HUES48 (cell line): ENCODE data around the gene KIF9.
"Not testable (repeated sequence)": the region's sequence is repeated elsewhere in the genome, so short reads cannot be mapped to it uniquely, and the experiment has no call there.

Source experiments
- H3K27ac ChIP-seq: one replicate; pipeline ENCODE4 v1.7.0; 2013; ENCODE audit warnings: low read depth, low read length, inconsistent platforms
- H3K27me3 ChIP-seq: 2 replicates; pipeline ENCODE4 v1.6.1; 2013; ENCODE audit warnings: mild to moderate bottlenecking, low read length; ENCODE audit not compliant: control insufficient read depth, insufficient read depth
- H3K36me3 ChIP-seq: 2 replicates; pipeline ENCODE4 v1.6.1; 2013; ENCODE audit warnings: low read length; ENCODE audit not compliant: control insufficient read depth, insufficient read depth
- H3K4me1 ChIP-seq: 2 replicates; pipeline ENCODE4 v1.6.1; 2013; ENCODE audit warnings: mild to moderate bottlenecking, low read length; ENCODE audit not compliant: control insufficient read depth, insufficient read depth
- H3K4me3 ChIP-seq: 2 replicates; pipeline ENCODE4 v1.5.1; 2013; ENCODE audit warnings: mild to moderate bottlenecking, low read depth, low read length
- H3K9ac ChIP-seq: 2 replicates; pipeline ENCODE4 v1.6.1; 2013; ENCODE audit warnings: mild to moderate bottlenecking, low read depth, low read length, moderate library complexity
- H3K9me3 ChIP-seq: 2 replicates; pipeline ENCODE4 v1.6.1; 2013; ENCODE audit warnings: low read length; ENCODE audit not compliant: control insufficient read depth, insufficient read depth

The KIF9 gene

DNA sequence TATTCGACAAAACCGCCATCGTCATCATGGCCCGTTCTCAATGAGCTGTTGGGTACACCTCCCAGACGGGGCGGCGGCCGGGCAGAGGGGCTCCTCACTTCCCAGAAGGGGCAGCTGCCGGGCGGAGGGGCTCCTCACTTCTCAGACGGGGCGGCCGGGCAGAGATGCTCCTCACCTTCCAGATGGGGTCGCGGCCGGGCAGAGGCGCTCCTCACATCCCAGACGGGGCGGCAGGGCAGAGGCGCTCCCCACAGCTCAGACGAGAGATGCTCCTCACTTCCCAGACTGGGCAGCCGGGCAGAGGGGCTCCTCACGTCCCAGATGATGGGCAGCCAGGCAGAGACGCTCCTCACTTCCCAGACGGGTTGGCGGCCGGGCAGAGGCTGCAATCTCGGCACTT lies 26.6 kb upstream of the KIF9 start:
- not testable (repeated sequence) for H3K4me1 ChIP-seq, H3K4me3 ChIP-seq, H3K9me3 ChIP-seq, H3K27me3 ChIP-seq, H3K36me3 ChIP-seq, H3K27ac ChIP-seq, H3K9ac ChIP-seq

DNA sequence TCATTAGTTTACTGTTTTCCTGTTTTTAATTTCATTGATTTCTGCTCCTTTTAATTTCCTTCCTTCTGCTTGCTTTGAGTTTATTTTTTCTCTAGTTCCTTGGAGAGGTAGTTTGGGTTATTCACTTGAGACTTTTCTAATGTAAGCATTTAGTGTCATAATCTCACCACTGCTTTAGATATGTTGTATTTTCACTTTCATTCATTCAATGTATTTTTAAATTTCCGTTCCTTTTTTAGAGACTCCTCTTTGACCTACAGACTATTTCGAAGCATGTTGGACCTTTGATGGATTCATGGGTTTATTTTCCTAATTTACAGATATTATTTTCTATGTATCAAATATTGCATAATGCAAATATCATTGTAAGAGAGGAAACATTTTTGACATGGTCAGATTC lies 23.4 kb upstream of the KIF9 start:
- no peaks in the 10 kb centered on the region for H3K9me3 ChIP-seq
- H3K4me3 ChIP-seq = no peak overlapping the region
- 0 out of 2 replicates have a peak, but pooled peaks cover 5% of the 10 kb centered on the region for H3K4me1 ChIP-seq
- H3K9ac ChIP-seq = no peak overlapping the region
- H3K27ac ChIP-seq = no peak overlapping the region
- no peaks in the 10 kb centered on the region for H3K27me3 ChIP-seq
- peaks cover 20% of the 10 kb centered on the region for H3K36me3 ChIP-seq

DNA sequence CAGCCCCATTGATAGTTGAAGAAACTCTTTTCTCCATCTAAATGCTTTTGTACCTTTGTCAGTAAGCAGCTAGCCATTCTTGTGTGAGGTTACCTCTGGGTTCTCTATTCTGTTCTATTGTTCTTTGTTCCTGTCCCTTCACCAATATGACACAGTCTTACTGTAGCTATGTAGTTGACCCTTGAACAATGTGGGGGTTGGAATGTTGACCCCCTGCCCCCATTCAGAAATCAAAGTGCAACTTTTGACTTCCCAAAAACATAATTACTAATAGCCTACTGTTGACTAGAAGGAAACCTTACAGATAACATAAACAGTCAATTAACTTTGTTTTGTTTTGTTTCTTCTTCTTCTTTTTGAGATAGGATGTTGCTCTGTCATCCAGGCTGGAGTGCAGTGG lies 18.9 kb upstream of the KIF9 start:
- 0 out of 2 replicates have a peak, but pooled peaks cover 5% of the 10 kb centered on the region for H3K4me1 ChIP-seq
- H3K9ac ChIP-seq = no peak overlapping the region
- no peaks in the 10 kb centered on the region for H3K27me3 ChIP-seq
- no peaks in the 10 kb centered on the region for H3K9me3 ChIP-seq
- no peak overlapping the region for H3K27ac ChIP-seq
- peaks cover 27% of the 10 kb centered on the region for H3K36me3 ChIP-seq
- no peak overlapping the region for H3K4me3 ChIP-seq

DNA sequence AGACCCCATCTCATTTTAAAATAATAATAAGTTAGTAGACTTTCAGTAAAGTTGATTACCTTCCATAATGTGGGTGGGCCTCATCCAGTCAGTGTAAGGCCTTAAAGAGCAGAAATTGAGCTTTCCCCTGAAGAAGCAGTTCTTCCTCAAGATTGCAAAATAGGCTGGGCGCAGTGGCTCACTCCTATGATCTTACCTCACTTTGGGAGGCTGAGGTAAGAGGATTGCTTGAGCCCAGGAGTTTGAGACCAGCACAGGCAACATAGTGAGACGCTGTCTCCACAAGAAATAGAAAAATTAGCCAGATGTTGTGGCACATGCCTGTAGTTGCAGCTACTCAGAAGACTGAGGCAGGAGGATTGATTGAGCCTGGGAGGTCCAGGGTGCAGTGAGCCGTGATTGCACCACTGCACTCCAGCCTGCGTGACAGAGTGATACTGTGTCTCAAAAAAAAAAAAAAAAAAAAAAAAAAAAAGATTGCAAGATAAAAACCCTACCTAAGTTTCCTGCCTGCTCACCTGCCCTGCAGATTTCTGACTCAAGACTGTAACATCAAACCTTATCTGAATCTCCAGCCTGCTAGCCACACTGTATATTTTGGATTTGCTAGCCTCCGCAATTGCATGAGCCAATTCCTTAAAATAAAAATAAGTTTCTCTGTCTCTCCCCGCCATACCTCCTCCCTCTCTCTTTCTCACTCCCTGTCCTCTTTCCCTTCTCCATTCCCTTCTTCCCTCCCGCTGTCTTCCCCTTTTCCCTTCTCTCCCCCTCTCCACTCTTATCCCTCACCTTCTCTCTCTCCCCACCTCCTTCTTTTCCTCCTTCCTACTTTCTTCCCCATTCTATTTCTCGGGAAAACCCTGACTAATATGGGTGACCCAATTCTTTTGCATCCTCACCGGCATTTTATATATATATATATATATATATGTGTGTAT lies 17.1 kb upstream of the KIF9 start:
- no peaks in the 10 kb centered on the region for H3K9me3 ChIP-seq
- H3K9ac ChIP-seq = no peak overlapping the region
- no peaks in the 10 kb centered on the region for H3K27me3 ChIP-seq
- H3K4me3 ChIP-seq = no peak overlapping the region
- H3K36me3 ChIP-seq = peaks cover 27% of the 10 kb centered on the region
- H3K4me1 ChIP-seq = 0 out of 2 replicates have a peak, but pooled peaks cover 5% of the 10 kb centered on the region
- no peak overlapping the region for H3K27ac ChIP-seq

DNA sequence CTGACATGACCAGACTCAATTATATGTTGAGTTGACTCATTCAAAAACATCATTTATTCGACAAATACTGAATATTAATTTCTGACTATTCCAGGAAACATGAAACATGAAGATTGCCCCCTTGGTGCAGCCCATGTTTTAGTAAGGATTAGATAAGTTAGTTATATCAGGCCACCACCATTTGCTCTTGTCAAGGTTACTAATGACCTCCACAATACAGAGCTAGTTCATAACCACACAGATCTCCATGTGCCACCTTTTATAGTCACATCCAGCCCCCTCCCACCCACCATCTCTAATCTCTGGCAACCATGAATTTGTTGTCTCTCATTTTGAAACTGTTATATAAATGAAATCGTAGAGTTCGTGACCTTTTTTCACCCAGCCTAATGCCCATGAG lies 15.8 kb upstream of the KIF9 start:
- Histone ChIP-seq H3K4me1 (0 out of 2 replicates have a peak, but pooled peaks cover 5% of the 10 kb centered on the region), H3K9ac (no peak overlapping the region), H3K36me3 (peaks cover 23% of the 10 kb centered on the region), H3K27me3 (no peaks in the 10 kb centered on the region), H3K27ac (no peak overlapping the region), H3K9me3 (no peaks in the 10 kb centered on the region), H3K4me3 (no peak overlapping the region)

DNA sequence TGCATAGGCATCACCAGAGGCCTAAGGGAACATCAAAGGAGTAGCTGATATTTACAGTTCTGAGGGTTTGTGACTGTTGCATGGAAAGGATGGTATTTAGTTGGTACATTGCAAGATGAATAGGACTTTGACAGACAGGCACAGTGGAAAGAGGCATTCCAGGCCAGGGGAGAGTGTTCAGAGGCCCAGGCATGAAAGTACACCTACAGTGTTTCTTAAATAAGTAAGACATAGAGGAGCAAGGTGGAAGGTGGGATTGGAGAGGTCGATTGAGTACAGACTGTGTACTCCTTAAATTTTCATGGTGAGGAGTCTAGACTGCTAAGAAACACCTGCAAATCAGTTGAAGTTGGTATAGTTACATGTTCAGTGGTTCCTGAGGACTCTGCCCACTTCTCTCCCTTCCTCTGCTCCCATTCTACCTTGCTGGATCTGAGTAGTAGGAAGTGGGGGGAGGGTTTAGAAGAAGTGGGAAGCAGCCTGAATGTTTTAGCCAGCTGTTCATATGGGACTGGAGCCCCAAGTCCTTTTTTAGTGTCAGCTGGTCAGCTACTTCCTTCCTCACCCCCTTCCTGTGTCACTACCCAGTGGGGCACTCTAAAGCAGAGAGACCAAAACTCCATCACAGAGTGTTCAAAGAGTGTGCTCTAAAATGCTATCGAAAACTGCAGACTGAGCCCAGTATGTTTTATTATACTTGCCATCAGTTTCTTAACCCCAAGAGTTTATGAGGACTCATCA lies 14.1 kb upstream of the KIF9 start:
- Histone ChIP-seq H3K9ac (no peak overlapping the region), H3K36me3 (peaks cover 10% of the 10 kb centered on the region), H3K27ac (no peak overlapping the region), H3K9me3 (no peaks in the 10 kb centered on the region), H3K27me3 (no peaks in the 10 kb centered on the region), H3K4me1 (0 out of 2 replicates have a peak, but pooled peaks cover 5% of the 10 kb centered on the region), H3K4me3 (no peak overlapping the region)

DNA sequence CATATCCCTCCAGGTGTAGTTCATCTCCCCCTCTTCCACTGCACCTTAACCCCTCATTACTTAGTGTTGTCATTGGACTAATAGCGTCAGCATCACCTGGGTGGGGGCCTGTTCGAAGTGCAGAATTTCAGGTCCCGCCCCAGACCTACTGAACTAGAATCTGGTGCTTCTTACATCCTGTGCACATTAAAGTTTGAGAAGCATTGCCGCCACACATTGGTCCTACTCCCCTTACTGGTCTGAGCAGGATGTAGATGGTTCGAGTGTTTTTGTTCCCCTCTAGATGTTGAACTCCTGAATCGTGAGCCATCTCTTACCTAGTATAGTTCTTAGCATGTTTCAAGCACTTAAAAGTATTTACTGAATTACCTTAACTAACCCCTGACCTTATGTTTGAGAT lies 13.4 kb upstream of the KIF9 start:
- no peak overlapping the region for H3K4me3 ChIP-seq
- no peak overlapping the region for H3K9ac ChIP-seq
- no peak overlapping the region for H3K27ac ChIP-seq
- H3K9me3 ChIP-seq = no peaks in the 10 kb centered on the region
- no peaks in the 10 kb centered on the region for H3K4me1 ChIP-seq
- peaks cover 11% of the 10 kb centered on the region for H3K36me3 ChIP-seq
- no peaks in the 10 kb centered on the region for H3K27me3 ChIP-seq

DNA sequence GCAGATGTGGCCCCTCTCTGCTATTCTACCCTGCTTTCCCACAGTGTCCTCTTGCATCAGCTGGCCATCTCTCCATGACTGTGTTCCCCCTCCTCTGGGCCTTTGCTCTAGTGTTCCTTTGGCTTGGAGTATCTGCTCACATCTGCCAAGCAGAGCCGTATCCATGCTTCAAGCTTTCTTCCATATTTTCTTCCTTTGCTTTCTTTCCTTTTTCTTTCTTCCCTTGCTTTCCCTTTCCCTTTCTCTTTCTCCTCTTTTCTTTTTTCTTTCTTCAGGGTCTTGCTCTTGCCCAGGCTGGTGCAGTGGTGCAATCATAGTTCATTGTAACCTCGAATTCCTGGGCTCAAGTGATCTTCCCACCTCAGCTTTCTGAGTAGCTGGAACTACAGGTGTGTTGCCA lies 12.7 kb upstream of the KIF9 start:
- Histone ChIP-seq H3K4me3 (no peak overlapping the region), H3K4me1 (no peaks in the 10 kb centered on the region), H3K27me3 (no peaks in the 10 kb centered on the region), H3K9me3 (no peaks in the 10 kb centered on the region), H3K27ac (no peak overlapping the region), H3K36me3 (peaks cover 17% of the 10 kb centered on the region), H3K9ac (no peak overlapping the region)

DNA sequence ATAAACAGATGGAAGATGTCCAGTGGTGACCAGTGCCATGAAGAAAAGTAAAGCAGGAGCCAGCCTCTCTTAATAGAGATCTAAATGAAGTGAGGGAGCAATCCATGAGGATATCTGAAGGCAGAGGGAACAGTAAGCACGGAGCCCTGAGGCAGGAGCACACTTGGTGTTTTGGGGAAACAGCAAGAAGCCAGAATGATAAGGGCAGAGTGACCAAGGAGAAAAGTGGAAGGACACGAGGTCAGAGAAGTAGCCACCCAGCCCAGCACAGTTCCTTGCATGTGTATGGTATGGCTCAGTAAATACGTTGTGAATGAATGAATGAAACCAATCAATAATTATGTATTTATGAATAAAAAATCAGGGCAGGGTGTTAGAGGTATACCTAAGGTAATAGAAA lies 11.8 kb upstream of the KIF9 start:
- no peak overlapping the region for H3K9ac ChIP-seq
- no peaks in the 10 kb centered on the region for H3K27me3 ChIP-seq
- H3K36me3 ChIP-seq = peaks cover 25% of the 10 kb centered on the region
- H3K4me1 ChIP-seq = no peaks in the 10 kb centered on the region
- no peaks in the 10 kb centered on the region for H3K9me3 ChIP-seq
- H3K27ac ChIP-seq = no peak overlapping the region
- H3K4me3 ChIP-seq = no peak overlapping the region

DNA sequence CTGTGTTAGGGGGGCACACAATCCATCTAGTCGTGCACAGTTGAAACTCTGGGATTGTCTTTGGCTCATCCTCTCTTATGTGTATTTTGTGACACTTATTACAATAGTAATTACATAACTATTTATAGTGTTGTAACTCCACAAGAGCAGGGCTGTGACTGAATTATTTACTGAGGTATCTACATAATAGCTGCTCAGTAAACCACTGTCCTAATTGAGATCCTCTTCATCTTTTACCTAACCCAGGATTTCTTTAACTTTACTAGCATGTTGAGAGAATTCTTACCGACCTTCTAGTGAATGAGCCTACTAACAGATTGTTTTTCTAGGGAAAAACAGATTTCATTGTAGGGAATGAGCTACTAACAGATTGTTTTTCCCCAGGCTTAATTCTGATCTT lies 11.2 kb upstream of the KIF9 start:
- no peaks in the 10 kb centered on the region for H3K27me3 ChIP-seq
- peaks cover 31% of the 10 kb centered on the region for H3K36me3 ChIP-seq
- no peak overlapping the region for H3K9ac ChIP-seq
- no peaks in the 10 kb centered on the region for H3K9me3 ChIP-seq
- H3K4me1 ChIP-seq = no peaks in the 10 kb centered on the region
- H3K27ac ChIP-seq = no peak overlapping the region
- no peak overlapping the region for H3K4me3 ChIP-seq
